HepG2 (cell line): ENCODE results near the gene DEFB129. TPM values are rescaled to one million over a fixed set of nuclear protein-coding genes. Genes with fewer than 3 reads are reported as not detected.

ENCODE experiments used
- ATAC-seq: fragments of 200-7000 bp; cut with Tn5 transposase; 3 replicates; pipeline ENCODE4 v1.9.1; 2020; ENCODE audit warnings: mild to moderate bottlenecking, moderate library complexity
- BruUV-seq: library from RNA; stranded (reverse); fragments of 400-500 nt; replicated peaks from 2 replicates; lab custom pipeline; 2021; lab: Mats Ljungman, UMichigan
- CTCF ChIA-PET: fragments of 300-600 bp; formaldehyde crosslinking; extraction: SDS; loops from one replicate; lab custom pipeline; 2021; ENCODE audit warnings: low total read pairs, inconsistent platforms, low intra/inter-chr PET ratio; lab: Yijun Ruan, JAX
- POLR2A ChIA-PET: fragments of 350-600 bp; sonication (Branson Sonifier 250); formaldehyde crosslinking; loops from one replicate; lab custom pipeline; 2020; ENCODE audit warnings: antibody characterized with exemption, inconsistent platforms; lab: Yijun Ruan, JAX
- DNase-seq: peaks from one replicate; pipeline ENCODE4 v3.0.0-alpha.2; 2015; ENCODE audit warnings: low spot score
- FAIRE-seq: peaks from 3 replicates; lab custom pipeline; 2011; peaks lifted over from hg19 to GRCh38; lab: Jason Lieb, UNC
- H2AFZ ChIP-seq: one replicate; pipeline ENCODE4 v1.6.1; 2011; ENCODE audit warnings: low read length, inconsistent platforms
- H3K27ac ChIP-seq: fragments of 300-600 bp; 3 replicates; pipeline ENCODE4 v1.8.0; 2011; ENCODE audit warnings: mixed run types, mild to moderate bottlenecking, mixed read lengths, low read length, inconsistent platforms; ENCODE audit not compliant: insufficient read depth; ENCODE audit errors: extremely low read length
- H3K27me3 ChIP-seq, 2 experiments: fragments of 200-600 bp in 1 of 2; 2 replicates in 1 of 2; 3 replicates in 1 of 2; pipeline versions ENCODE4 v1.6.0 to v1.8.0; 2011; ENCODE audit warnings: low read length in 2 of 2, mild to moderate bottlenecking in 2 of 2, moderate library complexity in 2 of 2, inconsistent platforms in 1 of 2; ENCODE audit not compliant: insufficient read depth in 2 of 2, control insufficient read depth in 1 of 2
- H3K36me3 ChIP-seq, 2 experiments: fragments of 200-600 bp in 1 of 2; replicated peaks in 1 of 2; 2 replicates in 1 of 2; 3 replicates in 1 of 2; pipeline versions ENCODE4 v1.5.1 to v1.8.0; 2011; ENCODE audit warnings: low read length in 2 of 2, inconsistent platforms in 1 of 2; ENCODE audit not compliant: insufficient read depth in 2 of 2, control insufficient read depth in 1 of 2
- H3K4me1 ChIP-seq: 2 replicates; pipeline ENCODE4 v1.5.1; 2012; ENCODE audit warnings: low read length, inconsistent platforms; ENCODE audit not compliant: insufficient read depth
- H3K4me2 ChIP-seq: 2 replicates; pipeline ENCODE4 v1.6.0; 2011; ENCODE audit warnings: low read depth, low read length, inconsistent platforms
- H3K4me3 ChIP-seq, 3 experiments: fragments of 200-600 bp in 1 of 3; sonication (generic), shearing (Covaris generic) in 1 of 3; replicated peaks in 1 of 3; 2 replicates each; pipeline ENCODE4 v1.5.1; 2011 to 2016; ENCODE audit warnings: low read length in 3 of 3, inconsistent platforms in 2 of 3, low read depth in 2 of 3, mild to moderate bottlenecking in 2 of 3, control low read depth in 1 of 3, mixed read lengths in 1 of 3; ENCODE audit not compliant: insufficient read depth in 1 of 3
- H3K79me2 ChIP-seq: one replicate; pipeline ENCODE4 v1.6.1; 2011; ENCODE audit warnings: low read length, inconsistent platforms; ENCODE audit not compliant: insufficient read depth
- H3K9ac ChIP-seq: 2 replicates; pipeline ENCODE4 v1.6.0; 2011; ENCODE audit warnings: mild to moderate bottlenecking, low read depth, low read length, inconsistent platforms; ENCODE audit not compliant: insufficient read depth
- H3K9me3 ChIP-seq: 2 replicates; pipeline ENCODE4 v1.5.1; 2012; ENCODE audit warnings: mild to moderate bottlenecking, low read length
- H4K20me1 ChIP-seq: 2 replicates; pipeline ENCODE4 v1.6.0; 2011; ENCODE audit warnings: inconsistent platforms, mild to moderate bottlenecking, low read length, moderate library complexity; ENCODE audit not compliant: insufficient read depth
- CCDC6 ChIP-seq: sonication (generic); formaldehyde crosslinking; IDR thresholded peaks from 2 replicates; pipeline ENCODE4 v1.8.1; 2022; ENCODE audit warnings: mild to moderate bottlenecking, missing genetic modification reagents, moderate library complexity
- CHD4 ChIP-seq: fragments of 200-600 bp; sonication (generic); IDR thresholded peaks from 2 replicates; pipeline ENCODE4 v1.7.0; 2017; ENCODE audit warnings: mild to moderate bottlenecking, low read length, borderline replicate concordance
- HBP1 ChIP-seq: IDR thresholded peaks from 2 replicates; pipeline ENCODE4 v1.6.1; 2016; ENCODE audit warnings: low read depth, control low read depth
- HMG20B ChIP-seq: conservative IDR thresholded peaks from 2 replicates; pipeline ENCODE4 v1.6.1; 2016; ENCODE audit warnings: missing genetic modification reagents, missing compliant biosample characterization
- LRRFIP1 ChIP-seq: sonication (generic); formaldehyde crosslinking; conservative IDR thresholded peaks from 2 replicates; pipeline ENCODE4 v1.4.0; 2020; ENCODE audit warnings: missing genetic modification reagents
- NFIC ChIP-seq: IDR thresholded peaks from 2 replicates; pipeline ENCODE4 v1.6.1; 2012; ENCODE audit warnings: mild to moderate bottlenecking, low read length, inconsistent platforms
- NR2F1 ChIP-seq, 2 experiments: fragments of 450-650 bp in 1 of 2; formaldehyde crosslinking in 1 of 2; IDR thresholded peaks; 2 replicates each; pipeline versions ENCODE4 v1.5.0 to v1.6.1; 2016 to 2020; ENCODE audit warnings: mild to moderate bottlenecking in 1 of 2, missing compliant biosample characterization in 1 of 2, missing genetic modification reagents in 1 of 2, moderate library complexity in 1 of 2
- RAD21 ChIP-seq: fragments of 450-650 bp; formaldehyde crosslinking; IDR thresholded peaks from 2 replicates; pipeline ENCODE4 v1.5.0; 2020; ENCODE audit warnings: mild to moderate bottlenecking
- TBL1XR1 ChIP-seq: fragments of 150-350 bp; IDR thresholded peaks from 2 replicates; pipeline ENCODE4 v1.6.1; 2014; ENCODE audit warnings: borderline replicate concordance, low read length; ENCODE audit not compliant: partially characterized antibody
- TBX2 ChIP-seq: sonication (generic); formaldehyde crosslinking; IDR thresholded peaks from 2 replicates; pipeline ENCODE4 v1.5.0; 2020; ENCODE audit warnings: missing genetic modification reagents, mild to moderate bottlenecking, borderline replicate concordance
- ZBTB3 ChIP-seq: sonication (generic); formaldehyde crosslinking; IDR thresholded peaks from 2 replicates; pipeline ENCODE4 v1.4.0; 2020; ENCODE audit warnings: low read depth, mild to moderate bottlenecking, moderate library complexity, missing genetic modification reagents, borderline replicate concordance
- ZC3H4 ChIP-seq: sonication (generic); formaldehyde crosslinking; IDR thresholded peaks from 2 replicates; pipeline ENCODE4 v1.4.0; 2020; ENCODE audit warnings: missing genetic modification reagents, borderline replicate concordance
- ZMAT3 ChIP-seq: sonication (generic); formaldehyde crosslinking; conservative IDR thresholded peaks from 2 replicates; pipeline ENCODE4 v1.7.0; 2021; ENCODE audit warnings: missing genetic modification reagents
- ZNF572 ChIP-seq: sonication (generic); formaldehyde crosslinking; IDR thresholded peaks from 2 replicates; pipeline ENCODE4 v1.5.1; 2020; ENCODE audit warnings: mild to moderate bottlenecking, missing genetic modification reagents
- WGBS: methylation state at CpG from one replicate; pipeline ENCODE4 v1.1.6; 2017; ENCODE audit warnings: low lambda C conversion rate; 5-methylcytosine and 5-hydroxymethylcytosine counted together
- in situ Hi-C: cut with HindIII; loops from 2 replicates; pipeline ENCODE4 v1.10.0; 2017; ENCODE audit warnings: low pct_unique_long_range_greater_than_20kb; ENCODE audit not compliant: extremely low pct_ligation_motif_present
- intact Hi-C: fragments of 100-400 bp; cut with micrococcal nuclease; formaldehyde crosslinking; loops from one replicate; pipeline ENCODE4 v1.10.0; 2022; ENCODE audit not compliant: unreplicated experiment
- polyA plus RNA-seq, 8 experiments: library from polyadenylated mRNA; depleted of rRNA in 3 of 8; stranded (reverse) in 7 of 8; unstranded in 1 of 8; fragments of >200 nt; fragmentation: Illumina TruSeq in 4 of 8; extraction: Trizol in 4 of 8; gene quantifications; 2 replicates each; pipeline versions ENCODE4 v1.2.1 to v1.2.3, GENCODE V29; 2011 to 2016; ENCODE audit warnings: low read depth in 4 of 8, missing spikeins in 1 of 8, mixed read lengths in 1 of 8; ENCODE audit not compliant: insufficient read depth in 1 of 8
- total RNA-seq, 5 experiments: library from RNA; depleted of rRNA; stranded (reverse); fragments of >200 nt; fragmentation: Illumina TruSeq; extraction: Trizol; gene quantifications; 2 replicates each; pipeline ENCODE4 v1.2.3, GENCODE V29; 2016; ENCODE audit warnings: low read depth in 1 of 5

The DEFB129 gene
- total and polyA plus RNA-seq, 2 of the 13 experiments (the other 11 are each of a cell fraction or from before 2014, with no cell fraction given): not detected

- ChIA-PET CTCF (no interaction called here), POLR2A (no interaction called here)
- BruUV-seq: no TSS peak
- Histone ChIP-seq H3K4me2 (no peak overlapping the region), H3K27me3 (no peaks in the 10 kb centered on the region), H3K9ac (no peak overlapping the region), H3K79me2 (no peaks in the 10 kb centered on the region), H3K36me3 (peaks cover 30 to 42% of the 10 kb centered on the region in 2 experiments), H3K27ac (no peak overlapping the region), H2AFZ (no peak overlapping the region), H3K9me3 (no peaks in the 10 kb centered on the region), H4K20me1 (no peaks in the 10 kb centered on the region), H3K4me1 (no peaks in the 10 kb centered on the region), H3K4me3 (no peak overlapping the region)
- in situ Hi-C loops: no loop called here
- no peak for FAIRE-seq
- WGBS: 97% methylated on average over 12 of the region's 12 CpGs
- TF ChIP-seq HMG20B (no peak), CHD4 (no peak), ZNF572 (CRISPR knock-in tag) (no peak), TBX2 (no peak), CCDC6 (CRISPR knock-in tag) (no peak), ZMAT3 (no peak), NR2F1 (CRISPR knock-in tag; IDR thresholded peaks at IDR 0.05) (no peak), ZC3H4 (CRISPR knock-in tag) (no peak), HBP1 (CRISPR knock-in tag) (no peak), TBL1XR1 (no peak), ZBTB3 (no peak), LRRFIP1 (CRISPR knock-in tag) (no peak), NFIC (no peak), RAD21 (CRISPR knock-in tag) (no peak)
- intact Hi-C loops: no loop called here
- DNase-seq: no peak
- ATAC-seq: no peak
These were observed 49.8 kb downstream of the DEFB129 start for GRCh38 chr20:276620-277495.
